SK-N-SH (cell line): ENCODE results near the gene KCNIP4. TPM values are rescaled to one million over a fixed set of nuclear protein-coding genes. Genes with fewer than 3 reads are reported as not detected.

Source experiments
- CTCF ChIA-PET: fragments of 300-600, 350-600 bp; formaldehyde crosslinking; extraction: SDS; loops from one replicate; lab custom pipeline; 2021; lab: Yijun Ruan, JAX
- POLR2A ChIA-PET: fragments of 350-600 bp; sonication (Branson Sonifier 250); formaldehyde crosslinking; extraction: SDS; loops from one replicate; lab custom pipeline; 2020; ENCODE audit warnings: antibody characterized with exemption, inconsistent platforms; lab: Yijun Ruan, JAX
- DNase-seq: peaks from one replicate; pipeline ENCODE4 v3.0.0; 2012
- H2AFZ ChIP-seq: fragments of 200-600 bp; sonication (generic); 2 replicates; pipeline ENCODE4 v1.8.1; 2016; ENCODE audit warnings: antibody characterized with exemption, mild to moderate bottlenecking, low read depth
- H3F3A ChIP-seq: fragments of 200-600 bp; sonication (generic); replicated peaks from 2 replicates; pipeline ENCODE3; 2016; ENCODE audit warnings: antibody characterized with exemption, mild to moderate bottlenecking; ENCODE audit not compliant: insufficient read depth
- H3K27ac ChIP-seq, 2 experiments: fragments of 200-500 bp in 1 of 2; fragments of 200-600 bp in 1 of 2; sonication (Bioruptor generic) in 1 of 2; sonication (generic), shearing (Covaris generic) in 1 of 2; 2 replicates each; pipeline versions ENCODE4 v1.5.1 to v1.6.1; 2014 to 2016; ENCODE audit warnings: low read depth in 2 of 2, inconsistent platforms in 1 of 2, low read length in 1 of 2, mild to moderate bottlenecking in 1 of 2, mixed read lengths in 1 of 2
- H3K27me3 ChIP-seq: fragments of 200-600 bp; sonication (generic), shearing (Covaris generic); 2 replicates; pipeline ENCODE4 v1.6.1; 2016; ENCODE audit warnings: mixed run types; ENCODE audit not compliant: insufficient read depth
- H3K36me3 ChIP-seq, 2 experiments: fragments of 200-500 bp in 1 of 2; fragments of 200-600 bp in 1 of 2; sonication (Bioruptor generic) in 1 of 2; sonication (generic) in 1 of 2; replicated peaks in 1 of 2; 2 replicates each; pipeline versions ENCODE3 to v1.5.1; 2014 to 2016; ENCODE audit warnings: low read length in 1 of 2, mild to moderate bottlenecking in 1 of 2; ENCODE audit not compliant: insufficient read depth in 2 of 2, control insufficient read depth in 1 of 2
- H3K4me1 ChIP-seq, 2 experiments: fragments of 200-500 bp in 1 of 2; fragments of 200-600 bp in 1 of 2; sonication (Bioruptor generic) in 1 of 2; sonication (generic), shearing (Covaris generic) in 1 of 2; 2 replicates each; pipeline versions ENCODE4 v1.5.1 to v1.6.1; 2014 to 2016; ENCODE audit warnings: low read depth in 1 of 2, low read length in 1 of 2, mixed run types in 1 of 2; ENCODE audit not compliant: insufficient read depth in 2 of 2, control insufficient read depth in 1 of 2
- H3K4me2 ChIP-seq: fragments of 200-600 bp; sonication (generic), shearing (Covaris generic); 2 replicates; pipeline ENCODE4 v1.6.1; 2017; ENCODE audit warnings: mixed run types
- H3K4me3 ChIP-seq, 2 experiments: fragments of 200-500 bp in 1 of 2; fragments of 200-600 bp in 1 of 2; sonication (Bioruptor generic) in 1 of 2; sonication (generic), shearing (Covaris generic) in 1 of 2; 2 replicates each; pipeline versions ENCODE4 v1.5.1 to v1.8.1; 2014 to 2016; ENCODE audit warnings: low read depth in 2 of 2, inconsistent platforms in 1 of 2, low read length in 1 of 2, mild to moderate bottlenecking in 1 of 2, mixed read lengths in 1 of 2, moderate library complexity in 1 of 2
- H3K79me2 ChIP-seq: fragments of 200-600 bp; sonication (generic); 2 replicates; pipeline ENCODE4 v1.8.1; 2017; ENCODE audit warnings: mild to moderate bottlenecking; ENCODE audit not compliant: insufficient read depth
- H3K9ac ChIP-seq: fragments of 200-600 bp; sonication (generic); 2 replicates; pipeline ENCODE4 v1.6.1; 2017; ENCODE audit warnings: mixed run types
- H3K9me2 ChIP-seq: fragments of 200-600 bp; sonication (generic); 2 replicates; pipeline ENCODE4 v1.6.1; 2017; ENCODE audit warnings: mixed run types
- H3K9me3 ChIP-seq: fragments of 200-600 bp; sonication (generic); 2 replicates; pipeline ENCODE4 v1.6.1; 2017; ENCODE audit warnings: mixed run types, mild to moderate bottlenecking, moderate library complexity
- H4K20me1 ChIP-seq: fragments of 200-600 bp; sonication (generic); 2 replicates; pipeline ENCODE4 v1.6.1; 2017; ENCODE audit warnings: mild to moderate bottlenecking, mixed run types; ENCODE audit not compliant: insufficient read depth
- ELF1 ChIP-seq: IDR thresholded peaks from 2 replicates; pipeline ENCODE4 v1.4.0; 2012
- EP300 ChIP-seq, 2 experiments: IDR thresholded peaks; 2 replicates each; pipeline versions ENCODE4 v1.4.0 to v1.6.1; 2012; ENCODE audit warnings: borderline replicate concordance in 1 of 2, low read depth in 1 of 2, low read length in 1 of 2
- EZH2phosphoT487 ChIP-seq: fragments of 200-600 bp; sonication (generic); IDR thresholded peaks from 2 replicates; pipeline ENCODE4 v1.6.1; 2017; ENCODE audit warnings: low read depth, mixed run types, mild to moderate bottlenecking, antibody characterized with exemption, moderate library complexity, borderline replicate concordance
- GABPA ChIP-seq: IDR thresholded peaks from 2 replicates; pipeline ENCODE4 v1.4.0; 2012; ENCODE audit warnings: low read depth, mild to moderate bottlenecking
- MAX ChIP-seq: IDR thresholded peaks from 2 replicates; pipeline ENCODE4 v1.4.0; 2012; ENCODE audit warnings: low read depth
- MEF2A ChIP-seq: IDR thresholded peaks from 2 replicates; pipeline ENCODE4 v1.4.0; 2012; ENCODE audit warnings: low read depth, borderline replicate concordance
- NFIC ChIP-seq: IDR thresholded peaks from 2 replicates; pipeline ENCODE4 v1.4.0; 2012; ENCODE audit warnings: borderline replicate concordance
- NRF1 ChIP-seq: IDR thresholded peaks from 2 replicates; pipeline ENCODE4 v1.6.1; 2012; ENCODE audit warnings: low read depth, mild to moderate bottlenecking, low read length
- POLR2AphosphoS5 ChIP-seq: IDR thresholded peaks from 2 replicates; pipeline ENCODE4 v1.6.1; 2012; ENCODE audit warnings: low read depth, low read length
- REST ChIP-seq: IDR thresholded peaks from 2 replicates; pipeline ENCODE4 v1.6.1; 2012; ENCODE audit warnings: mild to moderate bottlenecking, low read depth, low read length, moderate library complexity
- RFX5 ChIP-seq: IDR thresholded peaks from 2 replicates; pipeline ENCODE4 v1.6.1; 2012; ENCODE audit warnings: mild to moderate bottlenecking, improper control_type of control experiment, low read length
- SIN3A ChIP-seq: IDR thresholded peaks from 2 replicates; pipeline ENCODE4 v1.6.1; 2012; ENCODE audit warnings: low read depth, mild to moderate bottlenecking, low read length, moderate library complexity, borderline replicate concordance
- SMC3 ChIP-seq: IDR thresholded peaks from 2 replicates; pipeline ENCODE4 v1.6.1; 2012; ENCODE audit warnings: low read depth, low read length, improper control_type of control experiment
- TAF1 ChIP-seq: IDR thresholded peaks from 2 replicates; pipeline ENCODE4 v1.6.1; 2012; ENCODE audit warnings: low read depth, mild to moderate bottlenecking, low read length, moderate library complexity, borderline replicate concordance
- TCF12 ChIP-seq: IDR thresholded peaks from 2 replicates; pipeline ENCODE4 v1.4.0; 2012
- TEAD4 ChIP-seq: IDR thresholded peaks from 2 replicates; pipeline ENCODE4 v1.4.0; 2012; ENCODE audit warnings: mild to moderate bottlenecking, borderline replicate concordance; ENCODE audit not compliant: insufficient read depth
- USF1 ChIP-seq: IDR thresholded peaks from 2 replicates; pipeline ENCODE4 v1.4.0; 2012; ENCODE audit warnings: low read depth, borderline replicate concordance
- YY1 ChIP-seq: IDR thresholded peaks from 2 replicates; pipeline ENCODE4 v1.4.0; 2012; ENCODE audit warnings: low read depth, mild to moderate bottlenecking
- WGBS: methylation state at CpG from one replicate; pipeline ENCODE4 v1.1.6; 2017; ENCODE audit warnings: low lambda C conversion rate; 5-methylcytosine and 5-hydroxymethylcytosine counted together
- polyA plus RNA-seq, 3 experiments: library from polyadenylated mRNA; depleted of rRNA; stranded (reverse); fragments of >200 nt; gene quantifications; 2 replicates each; pipeline ENCODE4 v1.2.3, GENCODE V29; 2012
- TF ChIP-seq, protein P1 (sequence below): fragments of 200-600 bp; sonication (generic); IDR thresholded peaks from 2 replicates; pipeline ENCODE4 v1.6.1; 2017; ENCODE audit warnings: antibody characterized with exemption, mild to moderate bottlenecking, moderate library complexity

KCNIP4 gene
- polyA plus RNA-seq, 1 of the 3 experiments (the other 2 are of a cell fraction), result 0.18 TPM

- TF ChIP-seq REST (no peak), TCF12 (no peak), YY1 (no peak), EZH2phosphoT487 (no peak), POLR2AphosphoS5 (no peak), RFX5 (no peak)
Measured at GRCh38 chr4:21032089-21032645, 916.4 kb downstream of the KCNIP4 start (continued).

DNA sequence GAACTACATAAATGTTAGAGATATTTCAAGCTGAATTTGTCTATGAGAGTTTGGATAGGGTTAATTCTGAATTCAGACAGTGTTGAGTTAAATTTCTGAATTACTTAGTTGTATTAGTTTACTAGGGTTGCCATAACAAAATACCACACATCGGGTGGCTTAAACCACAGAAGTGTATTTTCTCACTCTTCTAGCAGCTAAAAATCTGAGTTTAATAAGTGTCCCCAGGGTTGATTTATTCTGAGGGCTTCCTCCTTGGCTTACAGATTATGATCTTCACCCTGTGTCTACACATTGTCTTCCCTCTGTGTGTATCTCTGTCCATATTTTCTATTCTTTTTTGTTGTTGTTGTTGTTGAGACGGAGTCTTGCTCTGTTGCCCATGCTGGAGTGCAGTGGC, 929.8 kb downstream of the KCNIP4 start:
- Histone ChIP-seq H3K9me3 (no peaks in the 10 kb centered on the region), H4K20me1 (no peaks in the 10 kb centered on the region), H3K27me3 (no peaks in the 10 kb centered on the region), H3F3A (no peaks in the 10 kb centered on the region), H3K27ac (no peak overlapping the region), H3K9ac (no peak overlapping the region), H3K36me3 (no peaks in the 10 kb centered on the region), H3K4me3 (no peak overlapping the region), H2AFZ (no peak overlapping the region), H3K4me2 (no peak overlapping the region), H3K79me2 (no peaks in the 10 kb centered on the region), H3K9me2 (no peaks in the 10 kb centered on the region), H3K4me1 (no peaks in the 10 kb centered on the region)
- ChIA-PET CTCF (interaction anchor here (1.0 to 1.4 kb wide), 2 partner anchors 12 to 24 kb away, joined by 3 read pairs; no protein-coding TSS in a partner anchor), POLR2A (no interaction called here)
- TF ChIP-seq USF1 (no peak), MAX (no peak), TEAD4 (no peak), REST (no peak), NFIC (no peak), SMC3 (no peak), NRF1 (no peak), TAF1 (no peak), ELF1 (no peak), EP300 (IDR thresholded peaks at IDR 0.05; ENCODE audit: borderline replicate concordance in 1 of 2, low read depth in 1 of 2, low read length in 1 of 2) (no peak), GABPA (no peak), MEF2A (no peak), SIN3A (no peak)
- TF ChIP-seq, protein P1, sequence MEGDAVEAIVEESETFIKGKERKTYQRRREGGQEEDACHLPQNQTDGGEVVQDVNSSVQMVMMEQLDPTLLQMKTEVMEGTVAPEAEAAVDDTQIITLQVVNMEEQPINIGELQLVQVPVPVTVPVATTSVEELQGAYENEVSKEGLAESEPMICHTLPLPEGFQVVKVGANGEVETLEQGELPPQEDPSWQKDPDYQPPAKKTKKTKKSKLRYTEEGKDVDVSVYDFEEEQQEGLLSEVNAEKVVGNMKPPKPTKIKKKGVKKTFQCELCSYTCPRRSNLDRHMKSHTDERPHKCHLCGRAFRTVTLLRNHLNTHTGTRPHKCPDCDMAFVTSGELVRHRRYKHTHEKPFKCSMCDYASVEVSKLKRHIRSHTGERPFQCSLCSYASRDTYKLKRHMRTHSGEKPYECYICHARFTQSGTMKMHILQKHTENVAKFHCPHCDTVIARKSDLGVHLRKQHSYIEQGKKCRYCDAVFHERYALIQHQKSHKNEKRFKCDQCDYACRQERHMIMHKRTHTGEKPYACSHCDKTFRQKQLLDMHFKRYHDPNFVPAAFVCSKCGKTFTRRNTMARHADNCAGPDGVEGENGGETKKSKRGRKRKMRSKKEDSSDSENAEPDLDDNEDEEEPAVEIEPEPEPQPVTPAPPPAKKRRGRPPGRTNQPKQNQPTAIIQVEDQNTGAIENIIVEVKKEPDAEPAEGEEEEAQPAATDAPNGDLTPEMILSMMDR, result no peak
- no peak for DNase-seq
- WGBS, result 55% methylated on average over 2 of the region's 2 CpGs
